ENCODE results near the gene SPG21. TPM values are rescaled to one million over a fixed set of nuclear protein-coding genes. Genes with fewer than 3 reads are reported as not detected.

Gene SPG21
- total RNA-seq, 1 donor, result 130 TPM

GRCh38 chr15:64947211-64947610 lies 42.5 kb downstream of the SPG21 start:
- H3K4me3 ChIP-seq (ENCODE audit: low read depth, low read length), result no peak overlapping the region
- no peak for DNase-seq (ENCODE audit: low read depth)
- no peak for TF ChIP-seq CTCF (IDR thresholded peaks at IDR 0.05; ENCODE audit: insufficient read depth, low read depth, low read length)

- TF ChIP-seq CTCF (IDR thresholded peaks at IDR 0.05; ENCODE audit: insufficient read depth, low read depth, low read length), result no peak
- no peak for DNase-seq (ENCODE audit: low read depth)
- H3K4me3 ChIP-seq (ENCODE audit: low read depth, low read length), result no peak overlapping the region
These were observed 44.8 kb downstream of the SPG21 start for GRCh38 chr15:64944961-64945360.

- H3K4me3 ChIP-seq (ENCODE audit: low read depth, low read length), result no peak overlapping the region
- no peak for DNase-seq (ENCODE audit: low read depth)
- TF ChIP-seq CTCF (IDR thresholded peaks at IDR 0.05; ENCODE audit: insufficient read depth, low read depth, low read length), result no peak
These were observed 46.0 kb downstream of the SPG21 start for GRCh38 chr15:64943512-64944225.

GRCh38 chr15:64942356-64942755 lies 47.4 kb downstream of the SPG21 start:
- no peak overlapping the region for H3K4me3 ChIP-seq (ENCODE audit: low read depth, low read length)
- no peak for DNase-seq (ENCODE audit: low read depth)
- no peak for TF ChIP-seq CTCF (IDR thresholded peaks at IDR 0.05; ENCODE audit: insufficient read depth, low read depth, low read length)

- no peak for TF ChIP-seq CTCF (IDR thresholded peaks at IDR 0.05; ENCODE audit: insufficient read depth, low read depth, low read length)
These were observed 51.5 kb downstream of the SPG21 start for GRCh38 chr15:64938192-64938591.

GRCh38 chr15:64934023-64934422 lies 55.7 kb downstream of the SPG21 start:
- no peak overlapping the region for H3K4me3 ChIP-seq (ENCODE audit: low read depth, low read length)
- DNase-seq (ENCODE audit: low read depth), result no peak
- TF ChIP-seq CTCF (IDR thresholded peaks at IDR 0.05; ENCODE audit: insufficient read depth, low read depth, low read length), result no peak

More at GRCh38 chr15:64938192-64938591, 51.5 kb downstream of the SPG21 start:
- H3K4me3 ChIP-seq (ENCODE audit: low read depth, low read length), result no peak overlapping the region
- DNase-seq (ENCODE audit: low read depth), result no peak

GRCh38 chr15:64931381-64931780 lies 58.3 kb downstream of the SPG21 start:
- DNase-seq (ENCODE audit: low read depth), result no peak
- TF ChIP-seq CTCF (IDR thresholded peaks at IDR 0.05; ENCODE audit: insufficient read depth, low read depth, low read length), result no peak

More at GRCh38 chr15:64931381-64931780, 58.3 kb downstream of the SPG21 start:
- no peak overlapping the region for H3K4me3 ChIP-seq (ENCODE audit: low read depth, low read length)

All from fibroblast of villous mesenchyme (primary cell).